Loucy (cell line): ENCODE results near the gene CA5B.
A peak's percentile ranks its signal among the peaks of the same experiment; 100 is the strongest.

ENCODE experiments used
- H2AFZ ChIP-seq: fragments of 200-600 bp; sonication (generic); 2 replicates; pipeline ENCODE4 v1.6.0; 2016; ENCODE audit warnings: antibody characterized with exemption, mild to moderate bottlenecking, low read length, moderate library complexity
- H3F3A ChIP-seq: fragments of 200-600 bp; 2 replicates; pipeline ENCODE4 v1.6.0; 2016; ENCODE audit warnings: antibody characterized with exemption, low read depth, mild to moderate bottlenecking
- H3K27me3 ChIP-seq: fragments of 200-600 bp; sonication (generic); 2 replicates; pipeline ENCODE4 v1.6.1; 2014; ENCODE audit warnings: low read length, mild to moderate bottlenecking; ENCODE audit not compliant: insufficient read depth, poor library complexity, severe bottlenecking
- H3K36me3 ChIP-seq: fragments of 200-600 bp; sonication (generic); 2 replicates; pipeline ENCODE4 v1.6.1; 2016; ENCODE audit warnings: low read length; ENCODE audit not compliant: insufficient read depth
- H3K4me1 ChIP-seq: fragments of 200-600 bp; sonication (generic); 2 replicates; pipeline ENCODE4 v1.5.1; 2014; ENCODE audit warnings: low read length, mild to moderate bottlenecking; ENCODE audit not compliant: insufficient read depth, poor library complexity, severe bottlenecking
- H3K4me2 ChIP-seq: fragments of 200-600 bp; sonication (generic); 2 replicates; pipeline ENCODE4 v1.6.0; 2014; ENCODE audit warnings: antibody characterized with exemption, low read length, low read depth, mild to moderate bottlenecking; ENCODE audit not compliant: poor library complexity, severe bottlenecking
- H3K4me3 ChIP-seq: fragments of 200-600 bp; sonication (generic); 2 replicates; pipeline ENCODE4 v1.5.1; 2014; ENCODE audit warnings: low read length, mild to moderate bottlenecking, mixed read lengths; ENCODE audit not compliant: poor library complexity, severe bottlenecking
- H3K79me2 ChIP-seq: fragments of 200-600 bp; sonication (generic); 2 replicates; pipeline ENCODE4 v1.6.1; 2014; ENCODE audit warnings: low read length; ENCODE audit not compliant: insufficient read depth
- H3K9ac ChIP-seq: fragments of 200-600 bp; sonication (generic); 2 replicates; pipeline ENCODE4 v1.6.0; 2014; ENCODE audit warnings: mild to moderate bottlenecking, low read depth, low read length, moderate library complexity; ENCODE audit not compliant: poor library complexity, severe bottlenecking
- H3K9me2 ChIP-seq: fragments of 200-600 bp; sonication (generic); replicated peaks from 2 replicates; pipeline ENCODE4 v1.6.1; 2016; ENCODE audit warnings: low read depth, low read length, mixed read lengths
- H3K9me3 ChIP-seq: fragments of 200-600 bp; sonication (generic); 2 replicates; pipeline ENCODE4 v1.6.1; 2014; ENCODE audit warnings: mild to moderate bottlenecking, antibody characterized with exemption, low read length, low read depth; ENCODE audit not compliant: insufficient read depth
- H4K20me1 ChIP-seq: fragments of 200-600 bp; sonication (generic); 2 replicates; pipeline ENCODE4 v1.6.0; 2014; ENCODE audit warnings: antibody characterized with exemption, low read length, mild to moderate bottlenecking; ENCODE audit not compliant: insufficient read depth, poor library complexity, severe bottlenecking
- EZH2phosphoT487 ChIP-seq: fragments of 200-600 bp; IDR thresholded peaks from 2 replicates; pipeline ENCODE4 v1.6.1; 2018; ENCODE audit warnings: antibody characterized with exemption, mild to moderate bottlenecking, moderate library complexity, borderline replicate concordance
- TF ChIP-seq, protein P1 (sequence below): fragments of 200-600 bp; sonication (generic); conservative IDR thresholded peaks from 2 replicates; pipeline ENCODE4 v1.5.1; 2014; ENCODE audit warnings: mild to moderate bottlenecking, antibody characterized with exemption, low read length

Gene CA5B

DNA sequence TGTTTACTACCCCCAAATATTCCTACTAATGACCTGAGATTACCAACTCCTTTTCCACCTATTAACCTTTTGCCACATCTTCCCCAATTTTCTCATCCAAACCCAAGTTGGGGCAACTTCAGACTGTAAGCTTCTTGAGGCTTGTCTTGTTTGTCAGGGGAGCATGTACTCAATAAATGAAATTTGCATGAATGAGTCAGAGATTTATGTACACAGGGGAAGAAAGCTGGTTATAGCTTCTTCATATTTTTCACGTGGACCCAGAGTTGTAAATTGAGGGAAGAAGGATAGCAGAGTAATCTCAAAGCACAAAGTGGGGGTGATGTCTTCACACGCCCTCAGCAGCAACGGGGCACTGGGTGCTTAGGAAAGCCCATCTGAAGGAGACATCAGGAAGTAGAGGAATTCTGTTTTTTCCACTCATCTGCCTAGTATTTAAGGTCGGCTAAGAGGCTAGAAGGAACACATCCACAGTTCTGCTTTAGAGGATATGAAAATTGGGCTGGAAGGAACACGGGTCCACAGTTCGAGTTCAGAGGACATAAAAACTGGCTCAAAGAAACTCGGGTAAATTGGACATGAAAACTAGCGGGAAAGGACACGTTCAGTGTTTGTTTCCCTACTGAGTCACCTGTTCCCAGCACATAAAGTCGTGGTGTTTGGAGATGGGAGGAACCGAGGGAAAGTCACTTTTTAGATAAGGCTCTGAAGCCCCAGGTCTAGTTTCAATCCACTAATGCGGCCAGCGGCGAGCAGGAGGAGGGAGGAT is 696 bp upstream of the CA5B start:
- H3K4me2 ChIP-seq, result peak overlapping the region; percentile 70

DNA sequence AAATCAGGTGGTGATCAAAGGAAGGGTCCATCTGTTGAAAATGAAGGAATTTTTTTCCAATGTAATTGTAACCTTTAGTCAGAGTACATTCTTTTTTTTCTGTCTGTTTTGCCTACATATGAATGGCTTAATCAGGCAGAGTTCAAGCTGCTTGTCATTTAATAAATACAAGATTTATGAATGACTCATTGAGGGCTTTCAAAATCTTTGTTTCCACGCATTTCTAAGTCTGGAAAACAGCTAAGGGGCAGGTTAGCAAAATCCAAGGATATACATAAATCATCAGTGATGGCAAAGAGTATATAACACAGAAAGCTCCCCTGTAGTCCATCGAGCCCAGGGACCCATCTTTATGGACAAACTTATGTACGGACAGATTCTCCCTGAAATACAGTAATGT is 1.8 kb downstream of the CA5B start:
- Histone ChIP-seq H3K9me2 (no peaks in the 10 kb centered on the region), H2AFZ (no peak overlapping the region), H3K4me3 (no peak overlapping the region), H4K20me1 (no peaks in the 10 kb centered on the region), H3K36me3 (no peaks in the 10 kb centered on the region), H3K9ac (no peak overlapping the region), H3K4me2 (peak overlapping the region; percentile 84), H3K79me2 (no peaks in the 10 kb centered on the region), H3K9me3 (no peaks in the 10 kb centered on the region), H3F3A (no peaks in the 10 kb centered on the region), H3K27me3 (no peaks in the 10 kb centered on the region), H3K4me1 (peaks cover 10% of the 10 kb centered on the region)
- TF ChIP-seq, protein P1, sequence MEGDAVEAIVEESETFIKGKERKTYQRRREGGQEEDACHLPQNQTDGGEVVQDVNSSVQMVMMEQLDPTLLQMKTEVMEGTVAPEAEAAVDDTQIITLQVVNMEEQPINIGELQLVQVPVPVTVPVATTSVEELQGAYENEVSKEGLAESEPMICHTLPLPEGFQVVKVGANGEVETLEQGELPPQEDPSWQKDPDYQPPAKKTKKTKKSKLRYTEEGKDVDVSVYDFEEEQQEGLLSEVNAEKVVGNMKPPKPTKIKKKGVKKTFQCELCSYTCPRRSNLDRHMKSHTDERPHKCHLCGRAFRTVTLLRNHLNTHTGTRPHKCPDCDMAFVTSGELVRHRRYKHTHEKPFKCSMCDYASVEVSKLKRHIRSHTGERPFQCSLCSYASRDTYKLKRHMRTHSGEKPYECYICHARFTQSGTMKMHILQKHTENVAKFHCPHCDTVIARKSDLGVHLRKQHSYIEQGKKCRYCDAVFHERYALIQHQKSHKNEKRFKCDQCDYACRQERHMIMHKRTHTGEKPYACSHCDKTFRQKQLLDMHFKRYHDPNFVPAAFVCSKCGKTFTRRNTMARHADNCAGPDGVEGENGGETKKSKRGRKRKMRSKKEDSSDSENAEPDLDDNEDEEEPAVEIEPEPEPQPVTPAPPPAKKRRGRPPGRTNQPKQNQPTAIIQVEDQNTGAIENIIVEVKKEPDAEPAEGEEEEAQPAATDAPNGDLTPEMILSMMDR, result no peak
- TF ChIP-seq EZH2phosphoT487, result no peak

More for the DNA sequence above, 696 bp upstream of the CA5B start:
- TF ChIP-seq, protein P1, result no peak
- no peak for TF ChIP-seq EZH2phosphoT487
- H3K9me3 ChIP-seq, result no peaks in the 10 kb centered on the region
- H3K9ac ChIP-seq, result peak overlapping the region; percentile 63
- H3K9me2 ChIP-seq, result no peaks in the 10 kb centered on the region
- peaks cover 18% of the 10 kb centered on the region for H3K4me1 ChIP-seq
- H3F3A ChIP-seq, result no peaks in the 10 kb centered on the region
- H2AFZ ChIP-seq, result no peak overlapping the region
- peak overlapping the region; percentile 59 for H3K4me3 ChIP-seq
- no peaks in the 10 kb centered on the region for H4K20me1 ChIP-seq
- no peaks in the 10 kb centered on the region for H3K27me3 ChIP-seq
- no peaks in the 10 kb centered on the region for H3K79me2 ChIP-seq
- no peaks in the 10 kb centered on the region for H3K36me3 ChIP-seq

DNA sequence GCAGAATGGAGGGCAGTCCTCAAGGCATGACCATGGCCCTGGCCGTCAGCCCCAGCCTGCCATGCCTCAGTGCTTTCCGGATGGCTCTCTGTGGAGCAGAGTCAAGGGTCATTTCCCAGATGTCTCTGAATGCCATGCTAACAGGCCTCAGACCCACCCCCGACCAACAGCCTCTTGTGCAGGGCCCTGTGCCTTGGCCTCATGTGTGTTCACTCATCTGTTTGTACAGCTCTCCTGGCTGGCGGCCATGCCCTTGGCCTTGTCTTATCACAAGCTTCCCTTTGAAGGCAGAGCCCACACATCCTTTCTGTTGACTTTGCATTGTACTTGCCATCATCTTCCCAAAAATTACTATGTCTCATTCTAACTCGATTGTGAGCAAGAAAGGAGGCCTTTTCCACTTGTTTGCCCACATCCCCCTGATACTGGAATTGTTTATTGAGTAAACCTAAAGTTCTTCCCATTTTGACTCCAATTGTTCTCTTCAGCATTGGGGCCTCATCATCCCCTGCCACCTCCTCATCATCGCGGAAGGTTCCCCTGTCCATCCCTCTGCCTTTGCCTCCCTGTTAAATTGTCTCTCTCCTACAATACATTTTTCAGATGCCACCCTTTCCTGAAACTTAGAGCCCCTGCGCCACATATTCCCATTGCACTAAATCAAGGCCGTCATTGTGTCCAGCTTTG is 6.3 kb downstream of the CA5B start:
- no peak overlapping the region for H3K4me3 ChIP-seq
- peaks cover 21% of the 10 kb centered on the region for H3K4me1 ChIP-seq
- H3K9me3 ChIP-seq, result no peaks in the 10 kb centered on the region
- no peaks in the 10 kb centered on the region for H3K27me3 ChIP-seq
- no peaks in the 10 kb centered on the region for H4K20me1 ChIP-seq
- TF ChIP-seq, protein P1, result no peak
- TF ChIP-seq EZH2phosphoT487, result no peak
- H3K9ac ChIP-seq, result no peak overlapping the region
- no peaks in the 10 kb centered on the region for H3F3A ChIP-seq
- no peaks in the 10 kb centered on the region for H3K79me2 ChIP-seq
- no peaks in the 10 kb centered on the region for H3K9me2 ChIP-seq
- H3K36me3 ChIP-seq, result no peaks in the 10 kb centered on the region
- H3K4me2 ChIP-seq, result no peak overlapping the region
- H2AFZ ChIP-seq, result no peak overlapping the region
